HG03066 (cell line): ENCODE data around the gene WWOX.

Experiments
- ATAC-seq: cut with Tn5 transposase; IDR thresholded peaks from one replicate; pipeline ENCODE4 v1.9.1; 2021; ENCODE audit warnings: low read depth; ENCODE audit not compliant: unreplicated experiment

Gene WWOX

DNA sequence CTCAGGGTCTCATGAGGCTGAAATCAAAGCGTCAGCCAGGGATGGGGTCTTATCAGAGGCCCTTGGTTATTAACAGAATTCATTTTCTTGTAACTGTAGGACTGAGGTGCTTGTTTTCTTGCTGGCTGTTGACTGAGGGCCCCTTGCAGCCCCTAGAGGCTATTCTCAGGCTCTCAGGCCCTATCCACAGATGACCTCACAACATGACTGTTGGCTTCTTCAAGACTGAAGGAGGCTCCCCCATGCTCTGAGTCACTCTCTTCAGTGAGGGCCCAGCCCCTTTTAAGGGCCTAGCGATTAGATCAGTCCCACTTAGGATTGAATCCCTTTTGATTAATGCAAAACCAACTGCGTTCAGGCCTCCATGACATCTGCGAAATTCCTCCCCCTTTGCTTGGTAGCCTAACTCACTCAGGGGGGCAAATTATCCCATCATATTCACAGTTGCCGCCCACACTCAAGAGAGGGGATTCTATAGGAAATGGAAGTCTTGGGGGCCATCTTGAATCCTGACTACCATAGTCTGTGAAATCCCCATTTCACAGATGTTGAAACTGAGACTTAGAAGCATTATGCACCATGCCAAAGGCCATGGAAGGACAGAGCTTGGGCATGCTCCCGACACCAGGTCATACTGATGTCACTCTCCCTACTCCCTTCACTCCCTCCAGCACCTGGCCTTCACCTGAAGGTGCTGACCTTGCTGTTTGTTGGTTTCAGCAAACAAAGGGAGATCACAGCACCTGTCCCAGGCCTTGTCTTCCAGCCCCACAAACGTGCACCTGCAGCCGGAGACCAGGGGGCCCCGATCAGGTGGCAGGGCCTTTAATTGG lies 908.8 kb downstream of the WWOX start:
- no peak for ATAC-seq

DNA sequence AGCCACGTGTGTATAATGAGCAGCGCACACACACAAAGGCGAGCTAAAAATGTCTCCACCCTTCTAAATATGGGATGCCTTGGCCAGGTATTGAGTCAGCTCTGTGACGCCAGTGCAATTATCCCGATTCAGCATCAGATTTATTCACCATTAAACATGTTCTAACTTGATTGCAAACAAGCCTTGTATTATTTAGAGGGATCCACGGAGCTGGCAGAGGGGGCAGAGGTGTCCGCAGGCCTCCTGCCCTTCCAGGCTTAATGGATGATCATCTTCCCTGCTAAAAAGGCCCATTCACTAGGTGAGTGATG lies 909.4 kb downstream of the WWOX start:
- no peak for ATAC-seq

DNA sequence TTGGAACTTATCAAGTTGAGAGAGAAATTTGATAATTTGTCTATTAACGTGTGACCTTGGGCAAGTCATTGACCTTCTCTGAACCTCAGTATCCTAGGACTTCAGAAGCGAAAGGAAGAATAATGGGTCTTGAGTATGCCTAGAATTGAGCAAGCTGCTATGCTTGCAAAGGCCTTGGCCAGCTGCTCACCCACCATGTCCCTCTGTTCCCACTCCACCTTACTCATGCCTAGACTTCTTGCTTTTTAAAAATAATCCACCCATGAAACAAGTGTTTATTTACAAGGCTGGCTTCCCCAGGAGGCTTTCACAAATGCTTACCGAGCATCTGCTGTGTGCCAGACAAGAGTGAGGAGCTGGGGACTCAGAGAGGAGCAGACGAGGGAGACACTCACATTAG lies 910.4 kb downstream of the WWOX start:
- no peak for ATAC-seq

DNA sequence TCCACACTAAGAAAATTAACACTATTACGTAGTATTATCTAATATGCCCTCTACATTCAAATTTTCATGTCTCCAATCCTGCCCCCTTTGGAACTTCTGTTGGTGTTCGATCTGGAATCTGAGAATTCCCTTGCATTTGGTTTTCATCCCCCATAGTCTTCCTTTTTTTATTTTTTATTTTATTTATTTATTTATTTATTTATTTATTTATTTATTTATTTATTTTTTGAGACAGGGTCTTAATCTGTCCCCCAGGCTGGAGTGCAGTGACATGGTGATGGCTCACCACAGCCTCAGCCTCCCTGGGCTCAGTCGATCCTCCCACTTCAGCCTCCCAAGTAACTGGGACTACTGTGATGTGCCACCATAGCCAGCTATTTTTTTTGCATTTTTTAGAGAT lies 911.8 kb downstream of the WWOX start:
- no peak for ATAC-seq

DNA sequence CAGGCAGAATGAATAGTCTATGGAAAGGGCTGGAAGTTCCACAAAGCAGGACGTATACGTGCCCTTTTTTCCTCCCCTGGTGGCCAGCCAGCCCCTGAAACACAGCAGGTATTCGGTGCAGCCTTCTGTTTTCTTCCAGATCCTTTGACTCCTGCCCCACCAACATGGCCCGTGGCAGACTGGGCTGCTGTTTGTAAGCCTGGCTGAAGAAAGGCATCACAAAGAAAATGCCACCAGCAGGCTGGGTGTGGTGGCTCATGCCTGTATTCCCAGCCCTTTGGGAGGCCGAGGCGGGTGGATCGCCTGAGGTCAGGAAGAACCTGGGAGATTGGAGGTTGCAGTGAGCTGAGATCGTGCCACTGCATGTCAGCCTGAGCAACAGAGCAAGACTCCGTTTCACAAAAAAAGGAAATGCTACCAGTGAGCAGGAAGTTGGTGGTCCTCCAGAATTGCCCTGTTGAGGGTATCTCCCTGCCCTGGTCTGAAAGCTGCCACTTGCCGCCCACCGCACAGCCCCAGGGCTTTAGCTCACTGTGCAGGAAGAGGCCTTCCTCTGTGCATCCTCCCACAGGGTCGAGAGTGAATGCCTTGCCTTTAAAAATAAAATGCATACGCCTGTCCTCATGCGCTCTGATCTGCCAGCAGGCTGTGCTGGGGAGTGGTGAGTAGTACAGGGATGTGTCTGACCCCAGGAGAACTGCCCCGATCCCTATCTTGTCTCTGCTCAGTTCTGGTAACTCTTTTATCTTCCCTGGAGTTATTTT lies 913.4 kb downstream of the WWOX start:
- no peak for ATAC-seq

DNA sequence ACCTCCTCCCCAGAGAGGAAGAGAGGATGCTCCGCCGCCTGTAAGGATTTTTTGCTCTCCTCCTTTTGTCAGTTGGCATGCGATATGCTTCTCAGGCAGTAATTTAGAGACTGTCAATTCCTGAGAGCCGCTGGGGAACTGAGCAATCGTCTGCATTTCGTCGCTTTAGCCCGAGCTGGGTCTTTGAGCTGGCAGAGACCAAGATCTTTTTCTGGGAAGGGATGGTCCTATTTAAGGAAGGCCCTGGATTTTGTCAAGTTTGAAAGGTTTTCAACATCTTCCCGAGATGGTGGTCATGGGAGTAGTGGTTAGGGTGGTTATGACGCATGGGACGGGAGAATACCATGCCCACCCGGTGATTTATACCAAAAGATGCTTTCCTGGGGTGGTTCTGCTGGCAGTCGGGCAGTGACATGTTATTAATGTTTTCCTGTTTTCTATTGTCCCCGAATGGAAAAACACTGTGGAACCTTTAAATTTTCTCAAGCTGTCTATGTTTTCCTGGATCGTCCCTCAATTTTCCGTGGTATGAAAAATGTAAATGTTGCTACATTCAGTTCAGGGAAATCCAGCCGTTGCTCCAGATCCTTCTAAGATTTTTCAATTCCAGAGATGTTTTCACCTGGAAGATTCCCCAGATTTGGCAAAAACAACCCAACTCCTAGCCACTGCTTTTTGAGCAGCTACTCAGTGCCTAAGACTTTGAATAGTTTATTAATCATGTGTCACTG lies 914.6 kb downstream of the WWOX start:
- no peak for ATAC-seq

DNA sequence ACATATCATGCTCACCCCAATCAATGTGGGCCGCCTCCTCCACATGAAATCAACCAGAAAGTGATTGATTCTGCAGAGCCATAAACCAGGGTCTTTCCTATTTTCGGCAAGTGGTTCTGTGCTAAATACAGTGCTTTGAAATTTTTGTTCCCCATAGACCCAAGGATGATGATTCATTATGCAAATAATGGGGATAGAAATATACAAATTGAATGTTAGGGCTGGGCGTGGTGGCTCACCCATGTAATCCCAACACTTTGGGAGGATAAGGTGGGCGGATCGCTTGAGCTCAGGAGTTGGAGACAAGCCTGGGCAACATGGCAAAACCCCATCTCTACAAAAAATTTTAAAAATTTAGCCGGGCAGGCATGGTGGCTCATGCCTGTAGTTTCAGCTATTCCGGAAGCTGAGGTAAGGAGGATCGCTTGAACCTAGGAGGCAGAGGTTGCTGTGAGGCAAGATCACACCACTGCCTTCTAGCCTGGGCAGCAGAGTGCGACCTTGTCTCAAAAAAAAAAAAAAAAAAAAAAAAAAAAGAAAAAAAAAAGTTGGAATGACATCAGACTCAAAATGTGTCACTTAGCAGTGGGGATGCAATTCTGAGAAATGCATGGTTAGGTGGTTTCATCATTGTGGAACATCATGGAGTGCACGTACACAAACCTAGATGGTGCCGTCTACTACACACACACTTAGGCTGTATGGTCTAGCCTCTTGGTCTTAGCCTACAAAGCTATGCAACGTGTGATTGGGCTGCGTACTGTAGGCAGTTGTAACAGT lies 919.4 kb downstream of the WWOX start:
- ATAC-seq, result no peak

DNA sequence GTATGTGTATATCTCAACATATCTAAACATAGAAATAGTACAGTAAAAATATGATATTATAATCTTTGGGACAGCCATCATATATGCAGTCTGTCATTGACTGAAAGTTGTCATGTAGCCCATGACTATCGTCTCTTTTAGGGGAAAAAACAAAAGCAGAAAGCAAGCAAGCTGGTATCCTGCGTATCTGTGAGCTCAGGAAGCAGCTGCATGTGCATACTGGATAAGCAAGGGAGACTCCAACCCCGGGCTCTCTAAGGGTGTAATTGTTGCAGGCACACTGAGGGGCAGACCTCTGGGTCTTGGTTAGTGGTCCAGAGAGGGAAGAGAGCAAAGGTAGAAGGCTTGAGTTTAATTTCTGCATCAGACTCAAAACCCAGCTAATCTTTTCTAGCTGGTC lies 920.0 kb downstream of the WWOX start:
- ATAC-seq, result no peak

DNA sequence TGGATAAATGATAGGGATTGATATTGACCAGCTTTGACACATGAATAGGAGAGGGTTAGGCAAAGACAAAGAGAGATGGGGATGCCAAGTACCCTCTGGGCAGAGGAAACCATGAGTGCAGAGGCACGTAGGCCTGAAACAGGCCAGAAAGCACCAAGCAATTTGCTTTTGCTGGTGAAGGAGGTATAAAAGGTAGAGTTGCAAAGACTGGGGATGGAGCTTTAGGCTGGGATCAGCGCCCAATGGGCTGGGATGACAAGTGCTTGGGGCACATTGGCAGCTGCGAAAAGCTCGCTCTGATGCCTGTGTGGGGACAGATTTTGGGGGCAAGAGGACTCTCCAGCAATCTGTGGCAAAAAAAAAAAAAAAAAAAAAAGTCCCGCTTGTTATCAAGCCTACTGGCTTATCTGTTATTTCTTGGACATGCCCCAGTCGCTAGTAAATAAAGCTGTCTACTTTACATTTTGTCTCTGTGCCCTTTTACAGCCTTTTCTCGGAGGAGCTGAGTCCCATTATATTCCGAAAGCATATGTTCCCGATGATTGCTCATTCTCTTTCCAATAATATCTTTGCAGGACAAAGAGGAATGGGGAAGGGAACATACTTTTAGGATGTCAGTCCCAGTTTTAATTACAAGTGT lies 922.7 kb downstream of the WWOX start:
- no peak for ATAC-seq

DNA sequence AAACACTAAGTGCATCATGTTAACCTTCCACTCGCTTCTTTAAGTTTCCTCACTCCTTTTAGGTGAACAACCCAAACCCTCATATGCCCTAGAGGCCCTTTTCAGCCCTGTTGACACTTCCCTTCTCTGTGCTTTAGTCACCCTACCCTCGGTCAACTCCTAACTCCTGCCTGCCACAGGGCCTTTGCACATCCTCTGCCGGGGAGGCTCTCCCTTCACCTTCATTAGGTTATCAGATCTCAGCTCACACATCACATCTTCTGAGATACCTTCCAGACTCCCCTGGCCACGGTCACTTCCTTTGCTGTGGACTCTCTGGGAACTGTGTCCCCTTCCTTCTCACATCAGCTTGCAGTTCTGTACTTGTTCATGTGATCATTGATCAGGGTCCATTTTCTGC lies 926.7 kb downstream of the WWOX start:
- no peak for ATAC-seq

DNA sequence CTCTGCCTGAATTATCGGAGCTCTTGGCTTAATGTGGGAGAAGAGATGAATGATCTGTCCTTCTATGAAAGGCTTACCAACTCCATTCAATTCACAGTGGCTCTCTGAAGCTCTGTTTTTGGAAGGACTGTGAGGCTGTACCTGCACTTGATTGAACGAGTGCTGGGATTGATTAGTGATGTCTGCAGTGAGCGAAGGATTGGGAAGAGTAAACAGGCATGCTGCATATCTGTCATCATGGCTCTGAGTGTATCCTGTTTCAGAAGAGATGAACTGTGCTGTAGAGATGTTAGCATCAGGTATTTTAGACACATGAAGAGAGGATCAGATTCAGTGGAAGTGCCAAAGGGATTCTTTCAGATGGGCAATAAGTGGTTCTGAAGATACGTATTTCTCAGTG lies 937.1 kb downstream of the WWOX start:
- ATAC-seq, result no peak

DNA sequence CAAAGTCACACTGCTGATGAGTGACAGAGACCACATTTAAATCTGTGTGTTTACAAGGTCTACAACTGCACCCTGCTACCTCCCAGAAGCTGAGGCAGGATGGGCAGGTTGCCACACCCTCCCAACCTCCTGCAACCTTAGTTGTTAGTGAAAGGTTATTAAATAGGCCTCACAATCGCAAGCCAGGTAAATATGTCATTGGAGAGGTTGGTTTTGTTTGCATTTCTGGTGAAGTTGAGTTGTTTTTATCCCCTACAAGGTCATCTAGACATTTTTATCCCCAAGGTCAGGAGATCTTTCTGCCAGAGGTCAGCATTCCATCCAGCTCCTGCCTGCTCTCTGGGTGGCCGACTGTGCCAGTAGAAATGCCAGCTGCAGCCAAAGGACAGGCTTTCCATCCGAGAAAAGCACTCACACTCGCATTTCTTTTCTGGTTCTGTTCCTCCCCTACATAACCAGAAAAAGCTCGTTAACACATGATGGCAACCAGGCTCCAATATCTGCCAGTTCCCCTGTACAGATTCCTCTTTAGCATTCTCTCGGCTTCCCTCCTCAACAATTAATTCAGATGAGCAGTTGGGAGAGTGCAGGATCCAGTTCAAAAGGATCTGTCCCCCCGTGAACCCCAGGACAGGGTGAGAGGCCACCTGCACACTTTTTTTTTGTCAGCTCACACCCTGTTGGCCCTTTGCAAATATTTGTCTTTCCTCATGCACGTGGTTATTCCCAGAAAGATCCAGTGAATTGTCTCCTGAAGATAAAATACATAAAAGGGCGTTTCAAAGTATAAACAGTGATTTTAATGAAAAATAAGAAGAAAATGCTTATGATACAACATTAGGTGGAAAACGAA lies 938.3 kb downstream of the WWOX start:
- ATAC-seq, result no peak

DNA sequence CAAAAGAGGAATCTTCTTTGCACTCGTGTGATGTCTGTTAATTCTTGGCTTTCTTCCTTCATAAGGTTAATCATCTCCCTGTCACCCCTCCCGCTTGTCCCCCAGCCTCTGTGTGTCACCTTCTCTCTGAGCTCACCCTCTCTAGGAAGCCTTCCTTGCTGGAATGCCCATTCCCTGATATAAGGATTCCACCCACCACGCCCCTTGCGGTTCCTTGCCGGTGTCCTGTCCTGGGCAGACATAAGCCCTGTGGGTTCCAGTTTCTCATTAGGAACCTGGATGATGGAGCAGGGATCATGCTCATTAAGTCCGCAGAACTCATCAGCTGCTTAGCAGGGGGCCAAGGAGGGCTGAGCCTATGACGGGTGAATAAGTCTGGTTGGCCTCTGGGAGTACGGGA lies 941.8 kb downstream of the WWOX start:
- ATAC-seq, result no peak

DNA sequence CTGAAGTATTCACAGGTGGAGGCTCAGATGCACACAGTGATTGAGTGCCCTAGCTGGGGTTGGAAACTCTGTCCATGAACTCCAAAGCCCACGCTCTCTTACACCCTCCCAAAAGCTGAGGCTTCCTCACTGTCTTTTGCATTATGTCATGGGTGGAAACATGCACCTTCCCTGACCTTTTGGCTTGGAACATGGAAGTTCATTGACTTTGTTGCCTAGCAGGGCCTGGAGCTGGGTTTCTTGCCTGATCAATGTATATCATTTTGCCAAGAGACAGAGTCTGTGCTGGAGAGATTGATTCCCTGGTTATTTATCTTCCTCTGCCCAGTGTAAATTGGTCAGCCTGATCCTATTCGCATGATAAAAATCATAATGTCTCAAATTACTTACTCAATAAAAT lies 942.7 kb downstream of the WWOX start:
- ATAC-seq, result no peak

DNA sequence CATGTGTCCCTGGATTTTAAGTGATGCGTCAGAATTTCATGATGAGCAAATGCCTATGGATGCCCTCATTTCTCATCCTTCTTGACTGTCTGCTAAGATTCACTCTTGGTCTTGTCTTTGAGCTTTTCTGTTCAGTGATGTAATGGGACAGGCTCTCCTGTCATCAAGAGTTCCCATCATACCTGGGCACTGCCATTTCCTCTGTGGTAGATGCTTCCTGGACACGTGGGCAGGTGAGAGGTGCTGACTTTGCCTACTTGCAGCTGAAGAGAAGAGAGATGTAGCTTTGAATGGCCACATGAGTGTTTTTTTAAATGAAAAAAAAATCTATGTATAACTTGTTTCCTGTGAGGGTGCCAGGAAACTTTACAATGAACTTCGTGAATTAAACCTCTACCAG lies 943.4 kb downstream of the WWOX start:
- ATAC-seq, result no peak

DNA sequence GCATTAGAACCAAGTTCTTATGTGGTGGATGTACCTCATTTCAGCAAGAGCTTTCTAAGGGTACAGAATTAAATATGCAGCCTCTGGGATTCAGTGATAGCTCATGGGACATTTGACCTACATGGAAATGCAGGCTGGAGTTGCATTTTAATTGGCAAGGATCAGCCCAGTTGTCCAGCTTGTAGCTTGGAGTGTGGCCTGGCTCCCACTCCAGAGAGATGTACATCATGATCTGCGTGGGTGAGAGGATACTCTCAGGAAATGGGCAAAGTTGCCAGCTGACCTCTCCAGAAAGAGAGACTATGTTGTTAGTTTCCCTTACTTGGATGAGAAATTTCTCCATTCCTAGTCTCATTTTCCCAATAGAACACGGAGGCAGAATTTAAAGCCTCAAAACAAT lies 945.7 kb downstream of the WWOX start:
- no peak for ATAC-seq

DNA sequence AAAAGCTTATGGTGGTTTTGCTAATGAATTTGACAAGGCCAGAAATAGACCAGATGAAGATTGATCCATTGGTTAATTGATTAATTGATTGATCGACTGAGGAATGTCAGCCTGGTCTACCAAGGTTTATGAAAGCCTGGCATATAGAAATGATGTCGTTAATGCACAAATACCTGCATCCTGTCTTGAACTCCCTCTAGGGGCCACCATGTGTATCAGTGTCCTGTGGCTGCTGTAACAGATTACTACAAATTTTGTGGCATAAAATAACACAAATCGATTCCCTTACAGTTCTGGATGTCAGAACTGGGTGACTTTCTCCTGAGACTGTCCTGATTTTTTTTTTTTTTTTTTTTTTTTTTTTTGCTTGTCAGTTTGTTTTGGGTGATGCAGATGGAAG lies 947.9 kb downstream of the WWOX start:
- ATAC-seq, result no peak

DNA sequence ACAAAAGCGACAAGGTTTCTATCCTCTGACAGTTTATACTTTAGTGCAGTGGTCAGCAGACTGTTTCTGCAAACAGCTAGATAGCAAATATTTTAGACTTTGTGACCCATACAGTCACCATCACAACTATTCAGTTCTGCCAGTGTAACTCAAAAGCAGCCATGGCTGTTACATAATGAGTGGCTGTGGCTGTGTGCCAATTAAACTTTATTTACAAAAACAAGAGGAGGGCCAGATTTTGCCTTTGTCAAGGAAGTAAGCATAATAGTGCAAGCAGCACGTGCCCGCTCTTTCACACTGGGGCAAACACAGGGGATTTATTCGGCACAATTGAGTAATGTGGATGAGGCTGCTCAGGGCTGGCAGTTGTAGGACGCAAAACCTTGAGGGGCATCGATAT lies 949.6 kb downstream of the WWOX start:
- no peak for ATAC-seq

DNA sequence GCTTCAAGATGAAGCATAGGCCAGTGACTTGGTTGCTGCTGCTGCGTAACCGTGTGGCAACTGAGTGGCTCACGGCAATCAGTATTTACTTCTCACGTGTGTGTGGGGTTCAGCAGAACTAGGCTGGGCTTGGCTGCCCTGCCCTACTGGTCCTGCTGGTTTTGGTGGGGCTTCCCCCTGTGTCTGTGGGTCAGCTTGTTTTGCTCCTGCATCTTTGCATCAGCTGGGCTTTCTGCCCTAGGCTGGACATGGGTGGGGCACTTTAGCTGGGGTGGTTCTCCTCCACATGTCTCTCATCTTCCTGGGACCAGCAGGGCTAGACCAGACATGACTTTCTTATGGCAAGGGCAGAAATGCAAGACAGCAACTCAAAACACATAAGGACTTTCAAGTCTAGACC lies 950.6 kb downstream of the WWOX start:
- no peak for ATAC-seq

DNA sequence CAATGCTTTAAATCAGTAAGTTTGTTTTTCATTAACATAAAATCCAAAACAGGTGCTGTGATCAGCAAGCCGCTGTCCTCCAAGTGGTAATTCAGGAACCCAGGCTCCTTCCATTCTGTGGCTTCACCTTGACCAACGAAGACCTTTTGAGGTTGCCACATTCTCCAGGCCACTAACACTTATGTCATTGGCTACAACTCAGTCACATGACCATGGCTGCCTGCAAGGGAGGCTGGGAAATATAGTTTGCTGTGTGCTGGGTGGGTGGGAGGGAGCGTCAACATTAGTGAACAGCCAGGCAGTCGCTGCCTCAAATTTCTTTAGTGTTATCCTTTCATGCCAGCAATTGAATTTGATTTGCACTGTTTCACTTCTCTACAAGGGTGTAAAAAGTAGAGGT lies 951.9 kb downstream of the WWOX start:
- ATAC-seq, result no peak
